Panc1 (cell line): ENCODE data around the gene KPNA5. TPM values are rescaled to one million over a fixed set of nuclear protein-coding genes. Genes with fewer than 3 reads are reported as not detected.

Experiments used
- ATAC-seq: fragments of 200-7000 bp; cut with Tn5 transposase; 2 replicates; pipeline ENCODE4 v1.9.1; 2020; ENCODE audit warnings: mild to moderate bottlenecking, moderate library complexity
- BruUV-seq: library from RNA; stranded (reverse); fragments of 400-500 nt; replicated peaks from 2 replicates; lab custom pipeline; 2021; lab: Mats Ljungman, UMichigan
- CTCF ChIA-PET: fragments of 300-600 bp; sonication (Branson Sonifier 250); formaldehyde crosslinking; loops from one replicate; lab custom pipeline; 2022; ENCODE audit warnings: antibody characterized with exemption; lab: Charles Lee
- POLR2A ChIA-PET: fragments of 300-600 bp; sonication (Branson Sonifier 250); formaldehyde crosslinking; loops from one replicate; lab custom pipeline; 2022; ENCODE audit warnings: antibody characterized with exemption; lab: Charles Lee
- DNase-seq: peaks from one replicate; pipeline ENCODE4 v3.0.0-alpha.2; 2010; ENCODE audit warnings: low read depth, low spot score
- H3K27ac ChIP-seq: 2 replicates; pipeline ENCODE4 v1.5.1; 2011; ENCODE audit warnings: mild to moderate bottlenecking, low read length, inconsistent platforms
- H3K27me3 ChIP-seq: fragments of 200-500 bp; sonication (Bioruptor generic); 2 replicates; pipeline ENCODE4 v1.6.0; 2014; ENCODE audit warnings: low read length, inconsistent platforms; ENCODE audit not compliant: control insufficient read depth, insufficient read depth
- H3K36me3 ChIP-seq: fragments of 200-500 bp; sonication (Bioruptor generic); 2 replicates; pipeline ENCODE4 v1.5.1; 2014; ENCODE audit warnings: inconsistent platforms, mild to moderate bottlenecking, low read length, moderate library complexity; ENCODE audit not compliant: control insufficient read depth, insufficient read depth
- H3K4me1 ChIP-seq: 2 replicates; pipeline ENCODE4 v1.5.1; 2011; ENCODE audit warnings: inconsistent platforms, mild to moderate bottlenecking, low read length, moderate library complexity; ENCODE audit not compliant: control insufficient read depth, insufficient read depth
- H3K4me3 ChIP-seq, 2 experiments: 2 replicates each; pipeline ENCODE4 v1.5.1; 2011 to 2012; ENCODE audit warnings: low read depth in 2 of 2, low read length in 2 of 2, mild to moderate bottlenecking in 2 of 2, inconsistent platforms in 1 of 2, moderate library complexity in 1 of 2
- H3K9me3 ChIP-seq: fragments of 200-500 bp; sonication (Bioruptor generic); 2 replicates; pipeline ENCODE4 v1.5.1; 2014; ENCODE audit warnings: low read depth, mild to moderate bottlenecking, inconsistent platforms, low read length, moderate library complexity; ENCODE audit not compliant: control insufficient read depth, insufficient read depth
- CTCF ChIP-seq: fragments of 450-650 bp; IDR thresholded peaks from 2 replicates; pipeline ENCODE4 v1.5.1; 2017; ENCODE audit warnings: mild to moderate bottlenecking
- POLR2AphosphoS5 ChIP-seq: IDR thresholded peaks from 2 replicates; pipeline ENCODE4 v1.6.1; 2012; ENCODE audit warnings: mild to moderate bottlenecking, low read depth, low read length, moderate library complexity
- REST ChIP-seq, 2 experiments: IDR thresholded peaks; 2 replicates each; pipeline ENCODE4 v1.6.1; 2011 to 2012; ENCODE audit warnings: low read depth in 2 of 2, control low read depth in 1 of 2, low read length in 1 of 2, mild to moderate bottlenecking in 1 of 2, moderate library complexity in 1 of 2; ENCODE audit not compliant: insufficient read depth in 1 of 2
- SIN3A ChIP-seq: IDR thresholded peaks from 2 replicates; pipeline ENCODE4 v1.6.1; 2012; ENCODE audit warnings: low read depth, mild to moderate bottlenecking, low read length, moderate library complexity, borderline replicate concordance; ENCODE audit not compliant: insufficient read depth
- TCF7L2 ChIP-seq: IDR thresholded peaks from 2 replicates; pipeline ENCODE4 v1.6.1; 2011; ENCODE audit warnings: mild to moderate bottlenecking, low read depth, low read length, inconsistent platforms
- in situ Hi-C: cut with HindIII; loops from 2 replicates; pipeline ENCODE4 v1.10.0; 2016; ENCODE audit warnings: low sequenced_read_pairs, low pct_unique_long_range_greater_than_20kb
- intact Hi-C: fragments of 100-400 bp; cut with micrococcal nuclease; formaldehyde crosslinking; loops from one replicate; pipeline ENCODE4 v1.10.0; 2022; ENCODE audit not compliant: unreplicated experiment
- total RNA-seq: library from RNA; stranded (reverse); gene quantifications from one replicate; pipeline ENCODE4 v1.2.1, GENCODE V29; 2021; ENCODE audit not compliant: unreplicated experiment

The KPNA5 gene
- total RNA-seq, 1 experiment from 2014 or later = 16.2 TPM

- no peak for ATAC-seq
- Histone ChIP-seq H3K36me3 (peaks cover 19% of the 10 kb centered on the region), H3K9me3 (no peaks in the 10 kb centered on the region), H3K27ac (no peak overlapping the region), H3K4me3 (no peak overlapping the region), H3K27me3 (no peaks in the 10 kb centered on the region), H3K4me1 (no peaks in the 10 kb centered on the region)
- in situ Hi-C loops = no loop called here
- intact Hi-C loops = no loop called here
- BruUV-seq = no TSS peak
- no peak for DNase-seq
- TF ChIP-seq CTCF = no peak
- TF ChIP-seq SIN3A = no peak
- TF ChIP-seq REST (IDR thresholded peaks at IDR 0.05; ENCODE audit: insufficient read depth in 1 of 2, low read depth in 2 of 2, low read length in 1 of 2) = no peak
- TF ChIP-seq POLR2AphosphoS5 = no peak
- CTCF ChIA-PET = no interaction called here
- POLR2A ChIA-PET = no interaction called here
Observed at GRCh38 chr6:116705917-116706316, 24.9 kb downstream of the KPNA5 start.

GRCh38 chr6:116714296-116714695 is 33.3 kb downstream of the KPNA5 start:
- in situ Hi-C loops = no loop called here
- H3K4me1 ChIP-seq = no peaks in the 10 kb centered on the region
- CTCF ChIA-PET = no interaction called here
- ATAC-seq (no peak), DNase-seq (no peak)
- TSS peak; percentile 20 for BruUV-seq
- H3K27ac ChIP-seq = no peak overlapping the region
- no peak for TF ChIP-seq REST (IDR thresholded peaks at IDR 0.05; ENCODE audit: insufficient read depth in 1 of 2, low read depth in 2 of 2, low read length in 1 of 2)
- TF ChIP-seq TCF7L2 = no peak
- no peak for TF ChIP-seq SIN3A
- TF ChIP-seq POLR2AphosphoS5 = no peak
- no peak overlapping the region for H3K4me3 ChIP-seq
- no peaks in the 10 kb centered on the region for H3K9me3 ChIP-seq
- no peaks in the 10 kb centered on the region for H3K27me3 ChIP-seq
- POLR2A ChIA-PET = no interaction called here
- intact Hi-C loops = no loop called here
- peaks cover 9% of the 10 kb centered on the region for H3K36me3 ChIP-seq
